Hypothalamus (tissue), 51 donors: Measurements from ENCODE around the gene SDK2.

Experiments
- DNase-seq, 51 donors: peaks; one replicate each; lab custom pipeline; 2025; lab: John Stamatoyannopoulos, UW

SDK2 gene

GRCh38 chr17:73387746-73388577 is 256.3 kb downstream of the SDK2 start:
- no peak for DNase-seq

- DNase-seq: no peak
Observed at GRCh38 chr17:73386561-73386960, 257.7 kb downstream of the SDK2 start.

GRCh38 chr17:73384926-73385325 is 259.3 kb downstream of the SDK2 start:
- no peak for DNase-seq

- DNase-seq: no peak
Observed at GRCh38 chr17:73380439-73381106, 263.7 kb downstream of the SDK2 start.

- peak in 12 of 51 donors; percentile 10 to 44 (median 18) for DNase-seq
Observed at GRCh38 chr17:73379826-73380225, 264.4 kb downstream of the SDK2 start.

GRCh38 chr17:73378974-73379470 is 265.2 kb downstream of the SDK2 start:
- DNase-seq: no peak

GRCh38 chr17:73376636-73377035 is 267.6 kb downstream of the SDK2 start:
- no peak for DNase-seq

- no peak for DNase-seq
Observed at GRCh38 chr17:73376152-73376551, 268.1 kb downstream of the SDK2 start.

GRCh38 chr17:73371836-73372235 is 272.4 kb downstream of the SDK2 start:
- DNase-seq: no peak

- no peak for DNase-seq
Observed at GRCh38 chr17:73371285-73371684, 273.0 kb downstream of the SDK2 start.

GRCh38 chr17:73369817-73370490 is 274.3 kb downstream of the SDK2 start:
- DNase-seq: peak in 50 of 51 donors; percentile 26 to 94 (median 72)

GRCh38 chr17:73369111-73369521 is 275.1 kb downstream of the SDK2 start:
- DNase-seq: peak in 8 of 51 donors; percentile 19 to 38 (median 27)

GRCh38 chr17:73368085-73368631 is 276.1 kb downstream of the SDK2 start:
- no peak for DNase-seq

- peak in 23 of 51 donors; percentile 12 to 62 (median 33) for DNase-seq
Observed at GRCh38 chr17:73365906-73366623, 278.2 kb downstream of the SDK2 start.

- DNase-seq: peak in 19 of 51 donors; percentile 25 to 52 (median 40)
Observed at GRCh38 chr17:73365301-73365874, 278.9 kb downstream of the SDK2 start.

- DNase-seq: no peak
Observed at GRCh38 chr17:73364155-73364522, 280.1 kb downstream of the SDK2 start.

- no peak for DNase-seq
Observed at GRCh38 chr17:73363442-73364154, 280.6 kb downstream of the SDK2 start.

- DNase-seq: peak in 6 of 51 donors; percentile 5 to 41 (median 23)
Observed at GRCh38 chr17:73362697-73363096, 281.5 kb downstream of the SDK2 start.
